Endothelial cell of umbilical vein (primary cell): Measurements from ENCODE around the gene CELA3B. TPM values are rescaled to one million over a fixed set of nuclear protein-coding genes. Genes with fewer than 3 reads are reported as not detected.

ENCODE experiments used
- BruUV-seq: library from RNA; stranded (reverse); fragments of 400-500 nt; replicated peaks from 2 replicates; lab custom pipeline; 2021; lab: Mats Ljungman, UMichigan
- CTCF ChIA-PET: fragments of 300-600, 350-600 bp; sonication (Branson Sonifier 250); formaldehyde crosslinking; loops from one replicate; lab custom pipeline; 2021; ENCODE audit warnings: antibody characterized with exemption, inconsistent platforms; lab: Charles Lee
- POLR2A ChIA-PET: fragments of 300-600, 350-600 bp; sonication (Branson Sonifier 250); formaldehyde crosslinking; loops from one replicate; lab custom pipeline; 2021; ENCODE audit warnings: antibody characterized with exemption, inconsistent platforms; lab: Charles Lee
- DNase-seq: peaks from one replicate; pipeline ENCODE4 v3.0.0-alpha.2; 2011; ENCODE audit warnings: low read depth, low spot score
- FAIRE-seq: peaks from 2 replicates; lab custom pipeline; 2011; peaks lifted over from hg19 to GRCh38; lab: Jason Lieb, UNC
- H2AFZ ChIP-seq: 2 replicates; pipeline ENCODE4 v1.6.0; 2012; ENCODE audit warnings: low read depth, low read length, control low read depth, inconsistent platforms
- H3K27ac ChIP-seq: 2 replicates; pipeline ENCODE4 v1.5.1; 2011; ENCODE audit warnings: low read depth, mild to moderate bottlenecking, control low read depth, low read length, moderate library complexity; ENCODE audit not compliant: insufficient read depth
- H3K27me3 ChIP-seq, 2 experiments: 2 replicates each; pipeline versions ENCODE4 v1.6.0 to v1.6.1; 2011; ENCODE audit warnings: low read length in 2 of 2, mixed read lengths in 1 of 2; ENCODE audit not compliant: control insufficient read depth in 2 of 2, insufficient read depth in 2 of 2
- H3K36me3 ChIP-seq, 2 experiments: 2 replicates in 1 of 2; 3 replicates in 1 of 2; pipeline ENCODE4 v1.5.1; 2011; ENCODE audit warnings: low read length in 2 of 2, mild to moderate bottlenecking in 1 of 2, moderate library complexity in 1 of 2; ENCODE audit not compliant: control insufficient read depth in 2 of 2, insufficient read depth in 2 of 2; ENCODE audit errors: extremely low read depth in 1 of 2
- H3K4me1 ChIP-seq: 3 replicates; pipeline ENCODE4 v1.5.1; 2011; ENCODE audit warnings: mild to moderate bottlenecking, low read length; ENCODE audit not compliant: control insufficient read depth, insufficient read depth; ENCODE audit errors: extremely low read depth
- H3K4me2 ChIP-seq: 2 replicates; pipeline ENCODE4 v1.6.1; 2011; ENCODE audit warnings: low read length, control low read depth, mixed read lengths; ENCODE audit not compliant: insufficient read depth
- H3K4me3 ChIP-seq, 3 experiments: fragments of 200-600 bp in 1 of 3; sonication (generic), shearing (Covaris generic) in 1 of 3; replicated peaks in 1 of 3; 2 replicates each; pipeline ENCODE4 v1.5.1; 2011 to 2016; ENCODE audit warnings: control low read depth in 3 of 3, low read length in 3 of 3, mild to moderate bottlenecking in 2 of 3, inconsistent platforms in 1 of 3, low read depth in 1 of 3, moderate library complexity in 1 of 3; ENCODE audit not compliant: insufficient read depth in 1 of 3
- H3K79me2 ChIP-seq: 2 replicates; pipeline ENCODE4 v1.6.0; 2012; ENCODE audit warnings: low read length, inconsistent platforms; ENCODE audit not compliant: control insufficient read depth, insufficient read depth
- H3K9ac ChIP-seq: replicated peaks from 2 replicates; pipeline ENCODE3; 2011; ENCODE audit warnings: low read length, control low read depth; ENCODE audit not compliant: insufficient read depth; ENCODE audit errors: extremely low read depth
- H3K9me1 ChIP-seq: replicated peaks from 3 replicates; pipeline ENCODE4 v1.6.0; 2011; ENCODE audit warnings: mild to moderate bottlenecking, low read length; ENCODE audit not compliant: control insufficient read depth, insufficient read depth; ENCODE audit errors: extremely low read depth
- H3K9me3 ChIP-seq: replicated peaks from 2 replicates; pipeline ENCODE4 v1.5.1; 2012; ENCODE audit warnings: low read length, inconsistent platforms; ENCODE audit not compliant: control insufficient read depth, insufficient read depth
- H4K20me1 ChIP-seq: replicated peaks from 2 replicates; pipeline ENCODE3; 2011; ENCODE audit warnings: mild to moderate bottlenecking, low read length; ENCODE audit not compliant: control insufficient read depth, insufficient read depth; ENCODE audit errors: extremely low read depth
- EZH2 ChIP-seq: IDR thresholded peaks from 2 replicates; pipeline ENCODE4 v1.6.1; 2012; ENCODE audit warnings: borderline replicate concordance, low read depth, mild to moderate bottlenecking, moderate library complexity, low read length, inconsistent platforms; ENCODE audit not compliant: severe bottlenecking
- FOS ChIP-seq: IDR thresholded peaks from 2 replicates; pipeline ENCODE4 v1.6.1; 2011; ENCODE audit warnings: mild to moderate bottlenecking, low read length, moderate library complexity, borderline replicate concordance; ENCODE audit not compliant: insufficient read depth
- GATA2 ChIP-seq: IDR thresholded peaks from 2 replicates; pipeline ENCODE4 v1.7.0; 2011; ENCODE audit warnings: low read depth, mild to moderate bottlenecking, moderate library complexity, mixed read lengths, low read length; ENCODE audit not compliant: insufficient read length, insufficient read depth
- JUN ChIP-seq: IDR thresholded peaks from 2 replicates; pipeline ENCODE4 v1.6.1; 2011; ENCODE audit warnings: borderline replicate concordance, low read depth; ENCODE audit not compliant: insufficient read length, insufficient read depth
- MYC ChIP-seq: IDR thresholded peaks from one replicate; pipeline ENCODE4 v1.6.1; 2011; ENCODE audit warnings: mild to moderate bottlenecking, low read depth, low read length
- POLR2A ChIP-seq: IDR thresholded peaks from 2 replicates; pipeline ENCODE4 v1.6.1; 2012; ENCODE audit warnings: low read depth, mild to moderate bottlenecking, control low read depth, low read length
- POLR2AphosphoS5 ChIP-seq: IDR thresholded peaks from 2 replicates; pipeline ENCODE4 v1.6.1; 2012; ENCODE audit warnings: low read depth, mild to moderate bottlenecking, control low read depth, low read length, moderate library complexity; ENCODE audit not compliant: insufficient read depth
- dilution Hi-C: fragments of 300-500 bp; cut with MboI; formaldehyde crosslinking; loops from one replicate; pipeline ENCODE4 v1.15.0; 2019; ENCODE audit warnings: low sequenced_read_pairs; ENCODE audit not compliant: extremely low pct_ligation_motif_present
- intact Hi-C: fragments of 100-400 bp; cut with micrococcal nuclease; formaldehyde crosslinking; loops from one replicate; pipeline ENCODE4 v1.10.0; 2022
- polyA plus RNA-seq, 4 experiments: library from polyadenylated mRNA; depleted of rRNA in 3 of 4; stranded (reverse) in 3 of 4; unstranded in 1 of 4; fragments of >200 nt; gene quantifications; 2 replicates each; pipeline versions ENCODE4 v1.2.1 to v1.2.3, GENCODE V29; 2011 to 2012; ENCODE audit warnings: missing spikeins in 1 of 4
- total RNA-seq: library from RNA; stranded (reverse); gene quantifications from 2 replicates; pipeline ENCODE4 v1.2.3, GENCODE V29; 2021
- TF ChIP-seq, protein P1 (sequence below), 2 donors: IDR thresholded peaks; 1 replicate in 1 of 2; 2 replicates in 1 of 2; pipeline ENCODE4 v1.5.1; 2011; ENCODE audit warnings: low read length in 2 of 2, mild to moderate bottlenecking in 2 of 2, moderate library complexity in 2 of 2, control low read depth in 1 of 2, inconsistent platforms in 1 of 2, low read depth in 1 of 2; ENCODE audit not compliant: insufficient read depth in 1 of 2; ENCODE audit errors: extremely low read depth in 1 of 2

Gene CELA3B
- total and polyA plus RNA-seq, 2 donors (not counting 3 experiments of a cell fraction or from before 2014, with no cell fraction given), result 0.32 TPM; not detected in 1

DNA sequence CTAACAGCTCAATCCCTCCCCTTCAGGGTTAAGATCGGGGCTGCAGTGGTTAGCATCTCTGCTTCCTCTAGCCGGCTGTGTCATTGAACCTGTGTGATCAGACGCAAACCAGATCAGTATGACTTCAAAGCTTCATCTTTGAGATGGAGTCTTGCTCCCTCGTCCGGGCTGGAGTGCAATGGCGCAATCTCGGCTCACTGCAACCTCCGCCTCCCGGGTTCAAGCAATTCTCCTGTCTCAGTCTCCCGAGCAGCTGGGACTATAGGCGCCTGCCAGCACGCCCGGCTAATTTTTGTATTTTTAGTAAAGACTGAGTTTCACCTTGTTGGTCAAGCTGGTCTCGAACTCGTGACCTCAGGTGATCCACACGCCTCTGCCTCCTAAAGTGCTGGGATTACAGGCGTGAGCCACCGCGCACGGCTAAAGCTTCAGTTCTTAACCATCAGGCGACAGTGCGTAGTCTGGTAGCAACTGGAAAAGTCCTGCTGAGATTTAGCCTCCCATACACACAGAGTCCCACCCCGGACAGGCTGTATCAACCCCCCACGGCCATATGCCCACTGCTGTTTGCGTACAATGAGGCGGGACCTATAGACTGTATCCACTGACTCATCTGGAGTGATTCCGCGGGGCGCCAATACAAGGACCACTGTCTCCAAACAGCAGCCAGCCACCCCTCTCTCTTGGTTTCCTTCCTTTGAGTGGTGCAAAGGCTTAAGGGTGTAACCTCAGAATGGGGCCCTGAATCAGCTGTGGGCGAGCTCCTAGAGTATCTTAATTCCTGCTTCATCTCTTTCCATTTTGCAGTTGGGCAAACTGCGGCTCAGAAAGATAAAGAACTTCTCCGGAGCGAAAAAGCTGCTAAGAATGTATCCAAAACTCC, 47.9 kb downstream of the CELA3B start:
- intact Hi-C loops (loop anchor here (1.0 to 10.0 kb wide), 6 partner anchors 28 to 392 kb away; partner anchors contain the start of genes CDC42 and USP48), dilution Hi-C loops (no loop called here)
- Histone ChIP-seq H3K9me3 (no peaks in the 10 kb centered on the region), H2AFZ (peak overlapping the region; percentile 84), H3K9ac (peak overlapping the region; percentile 95), H3K9me1 (no peaks in the 10 kb centered on the region), H3K4me2 (peak overlapping the region; percentile 68), H3K4me1 (peaks cover 12% of the 10 kb centered on the region), H3K4me3 (peak overlapping the region; percentile 50 to 99 (median 77)), H4K20me1 (no peaks in the 10 kb centered on the region), H3K36me3 (no peaks in the 10 kb centered on the region), H3K27me3 (no peaks in the 10 kb centered on the region), H3K79me2 (no peaks in the 10 kb centered on the region), H3K27ac (peak overlapping the region; percentile 90)
- ChIA-PET POLR2A (interaction anchor here (0.6 to 1.4 kb wide), 5 partner anchors 26 to 404 kb away, joined by 3 to 7 read pairs (median 3); partner anchors contain the start of gene CDC42), CTCF (interaction anchor here (0.7 to 3.9 kb wide), 14 partner anchors 13 to 391 kb away, joined by 3 to 26 read pairs (median 4); partner anchors contain the start of gene CDC42)
- FAIRE-seq (no peak), DNase-seq (peak; percentile 88)
- BruUV-seq, result TSS peak; percentile 79
- TF ChIP-seq EZH2, result no peak
- no peak for TF ChIP-seq POLR2A
- peak; percentile 47 for TF ChIP-seq FOS
- TF ChIP-seq, protein P1, sequence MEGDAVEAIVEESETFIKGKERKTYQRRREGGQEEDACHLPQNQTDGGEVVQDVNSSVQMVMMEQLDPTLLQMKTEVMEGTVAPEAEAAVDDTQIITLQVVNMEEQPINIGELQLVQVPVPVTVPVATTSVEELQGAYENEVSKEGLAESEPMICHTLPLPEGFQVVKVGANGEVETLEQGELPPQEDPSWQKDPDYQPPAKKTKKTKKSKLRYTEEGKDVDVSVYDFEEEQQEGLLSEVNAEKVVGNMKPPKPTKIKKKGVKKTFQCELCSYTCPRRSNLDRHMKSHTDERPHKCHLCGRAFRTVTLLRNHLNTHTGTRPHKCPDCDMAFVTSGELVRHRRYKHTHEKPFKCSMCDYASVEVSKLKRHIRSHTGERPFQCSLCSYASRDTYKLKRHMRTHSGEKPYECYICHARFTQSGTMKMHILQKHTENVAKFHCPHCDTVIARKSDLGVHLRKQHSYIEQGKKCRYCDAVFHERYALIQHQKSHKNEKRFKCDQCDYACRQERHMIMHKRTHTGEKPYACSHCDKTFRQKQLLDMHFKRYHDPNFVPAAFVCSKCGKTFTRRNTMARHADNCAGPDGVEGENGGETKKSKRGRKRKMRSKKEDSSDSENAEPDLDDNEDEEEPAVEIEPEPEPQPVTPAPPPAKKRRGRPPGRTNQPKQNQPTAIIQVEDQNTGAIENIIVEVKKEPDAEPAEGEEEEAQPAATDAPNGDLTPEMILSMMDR (IDR thresholded peaks at IDR 0.05; ENCODE audit: extremely low read depth in 1 of 2, insufficient read depth in 1 of 2, low read depth in 1 of 2, low read length in 2 of 2), result peak in 1 of 2 donors; percentile 2
- TF ChIP-seq MYC, result no peak
- TF ChIP-seq JUN, result no peak
- no peak for TF ChIP-seq POLR2AphosphoS5
- no peak for TF ChIP-seq GATA2
